Testis (tissue), 3 donors: Measurements from ENCODE around the gene SGPL1. TPM values are rescaled to one million over a fixed set of nuclear protein-coding genes. Genes with fewer than 3 reads are reported as not detected.

Experiments
- DNase-seq: peaks from one replicate; pipeline ENCODE4 v3.0.0-alpha.2; 2019
- H3K27ac ChIP-seq, 2 donors: fragments of 200-600 bp; sonication (generic); one replicate each; pipeline ENCODE4 v1.5.1; 2019
- H3K27me3 ChIP-seq: fragments of 200-600 bp; sonication (generic); one replicate; pipeline ENCODE4 v1.5.1; 2019
- H3K36me3 ChIP-seq: fragments of 200-600 bp; sonication (generic); one replicate; pipeline ENCODE4 v1.5.1; 2017; ENCODE audit warnings: low read depth; ENCODE audit errors: missing control alignments
- H3K4me1 ChIP-seq: fragments of 200-600 bp; sonication (generic); one replicate; pipeline ENCODE4 v1.5.1; 2019
- H3K4me3 ChIP-seq, 2 donors: fragments of 200-600 bp; sonication (generic); one replicate each; pipeline ENCODE4 v1.5.1; 2017 to 2019
- H3K9me3 ChIP-seq: fragments of 200-600 bp; sonication (generic); one replicate; pipeline ENCODE4 v1.5.1; 2017
- POLR2A ChIP-seq: fragments of 450-650 bp; IDR thresholded peaks from one replicate; pipeline ENCODE4 v1.6.1; 2017; ENCODE audit warnings: antibody characterized with exemption, mild to moderate bottlenecking, moderate library complexity
- WGBS, 2 donors: methylation state at CpG; one replicate each; pipeline ENCODE4 v1.1.5; 2018; 5-methylcytosine and 5-hydroxymethylcytosine counted together
- intact Hi-C: fragments of 100-400 bp; cut with DNase I; formaldehyde crosslinking; loops from one replicate; pipeline ENCODE4 v1.15.1; 2023; ENCODE audit warnings: low total_unique reads
- polyA plus RNA-seq: library from polyadenylated mRNA; stranded (reverse); fragments of 350-450 nt; fragmentation: Illumina TruSeq; extraction: RNeasy Lipid Tissue Mini Kit (QIAGEN cat#74804); gene quantifications from one replicate; pipeline ENCODE4 v1.2.3, GENCODE V29; 2014; ENCODE audit warnings: low read depth, low replicate concordance; ENCODE audit not compliant: insufficient read depth
- total RNA-seq, 2 donors: library from RNA; depleted of rRNA; stranded (reverse); fragments of >200 nt; gene quantifications; one replicate each; pipeline ENCODE4 v1.2.3, GENCODE V29; 2016
- TF ChIP-seq, protein P1 (sequence below), 3 experiments: fragments of 450-650 bp in 2 of 3; fragments of 200-600 bp in 1 of 3; sonication (generic) in 1 of 3; IDR thresholded peaks; one replicate each; pipeline ENCODE4 v1.5.1; 2016 to 2019; ENCODE audit warnings: antibody characterized with exemption in 3 of 3, mild to moderate bottlenecking in 2 of 3, moderate library complexity in 1 of 3

The SGPL1 gene
- total and polyA plus RNA-seq, 3 donors from 2014 or later: 38.5 to 70.1 (median 64.2) TPM

DNA sequence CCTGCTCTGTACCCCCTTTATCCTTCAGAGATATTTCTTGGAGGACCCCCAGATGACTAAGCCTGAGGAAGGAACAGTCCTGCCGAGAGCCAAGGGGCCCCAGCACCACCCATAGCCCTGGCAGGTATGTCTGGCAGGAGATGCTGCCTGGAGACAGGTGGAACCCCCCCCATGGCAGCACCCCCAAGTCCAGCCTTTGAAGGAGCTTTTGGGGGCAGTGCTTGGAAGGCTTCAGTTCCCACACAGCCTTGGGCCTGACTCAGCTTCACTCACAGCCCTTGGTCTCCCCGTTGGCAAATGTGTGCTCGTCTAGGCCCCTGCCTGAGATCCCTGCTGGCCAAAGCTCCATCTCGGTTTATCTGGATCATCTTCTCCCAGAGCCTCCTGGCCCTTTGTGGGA, 95.6 kb downstream of the SGPL1 start:
- 90 to 100% methylated on average over 3 to 4 of the region's 4 CpGs for WGBS, 2 donors
- no peaks in the 10 kb centered on the region for H3K9me3 ChIP-seq
- no peaks in the 10 kb centered on the region for H3K27me3 ChIP-seq
- no peaks in the 10 kb centered on the region for H3K4me1 ChIP-seq
- H3K36me3 ChIP-seq: no peaks in the 10 kb centered on the region
- no peak overlapping the region for H3K4me3 ChIP-seq
- no peak for DNase-seq
- H3K27ac ChIP-seq: no peak overlapping the region
- TF ChIP-seq, protein P1, sequence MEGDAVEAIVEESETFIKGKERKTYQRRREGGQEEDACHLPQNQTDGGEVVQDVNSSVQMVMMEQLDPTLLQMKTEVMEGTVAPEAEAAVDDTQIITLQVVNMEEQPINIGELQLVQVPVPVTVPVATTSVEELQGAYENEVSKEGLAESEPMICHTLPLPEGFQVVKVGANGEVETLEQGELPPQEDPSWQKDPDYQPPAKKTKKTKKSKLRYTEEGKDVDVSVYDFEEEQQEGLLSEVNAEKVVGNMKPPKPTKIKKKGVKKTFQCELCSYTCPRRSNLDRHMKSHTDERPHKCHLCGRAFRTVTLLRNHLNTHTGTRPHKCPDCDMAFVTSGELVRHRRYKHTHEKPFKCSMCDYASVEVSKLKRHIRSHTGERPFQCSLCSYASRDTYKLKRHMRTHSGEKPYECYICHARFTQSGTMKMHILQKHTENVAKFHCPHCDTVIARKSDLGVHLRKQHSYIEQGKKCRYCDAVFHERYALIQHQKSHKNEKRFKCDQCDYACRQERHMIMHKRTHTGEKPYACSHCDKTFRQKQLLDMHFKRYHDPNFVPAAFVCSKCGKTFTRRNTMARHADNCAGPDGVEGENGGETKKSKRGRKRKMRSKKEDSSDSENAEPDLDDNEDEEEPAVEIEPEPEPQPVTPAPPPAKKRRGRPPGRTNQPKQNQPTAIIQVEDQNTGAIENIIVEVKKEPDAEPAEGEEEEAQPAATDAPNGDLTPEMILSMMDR (IDR thresholded peaks at IDR 0.05): no peak
- TF ChIP-seq POLR2A: no peak
- intact Hi-C loops: no loop called here

DNA sequence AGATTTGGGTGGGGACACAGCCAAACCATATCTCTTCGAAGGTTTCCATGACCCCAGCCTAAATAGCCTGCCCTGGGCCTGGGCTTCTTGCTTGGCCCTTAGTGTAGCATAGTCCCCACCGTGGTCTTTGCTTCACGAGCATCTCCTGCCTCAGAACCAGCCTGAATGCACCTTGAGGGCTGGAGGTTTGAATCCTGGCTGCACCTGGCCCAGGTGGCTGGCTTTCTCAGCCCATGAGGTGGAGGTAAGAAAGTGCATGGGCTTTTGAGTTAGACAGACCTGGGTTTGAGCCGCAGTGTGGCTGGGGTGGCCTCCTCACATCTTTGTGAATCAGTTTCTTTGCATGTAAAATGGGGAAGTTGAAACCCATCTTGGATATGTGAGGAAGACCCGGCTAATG, 96.8 kb downstream of the SGPL1 start:
- no peak for TF ChIP-seq POLR2A
- TF ChIP-seq, protein P1 (IDR thresholded peaks at IDR 0.05): no peak
- 89 to 96% methylated on average over 4 to 5 of the region's 5 CpGs for WGBS, 2 donors
- intact Hi-C loops: no loop called here
- Histone ChIP-seq H3K36me3 (no peaks in the 10 kb centered on the region), H3K27me3 (no peaks in the 10 kb centered on the region), H3K27ac (no peak overlapping the region), H3K9me3 (no peaks in the 10 kb centered on the region), H3K4me1 (no peaks in the 10 kb centered on the region), H3K4me3 (no peak overlapping the region)
- DNase-seq: no peak

DNA sequence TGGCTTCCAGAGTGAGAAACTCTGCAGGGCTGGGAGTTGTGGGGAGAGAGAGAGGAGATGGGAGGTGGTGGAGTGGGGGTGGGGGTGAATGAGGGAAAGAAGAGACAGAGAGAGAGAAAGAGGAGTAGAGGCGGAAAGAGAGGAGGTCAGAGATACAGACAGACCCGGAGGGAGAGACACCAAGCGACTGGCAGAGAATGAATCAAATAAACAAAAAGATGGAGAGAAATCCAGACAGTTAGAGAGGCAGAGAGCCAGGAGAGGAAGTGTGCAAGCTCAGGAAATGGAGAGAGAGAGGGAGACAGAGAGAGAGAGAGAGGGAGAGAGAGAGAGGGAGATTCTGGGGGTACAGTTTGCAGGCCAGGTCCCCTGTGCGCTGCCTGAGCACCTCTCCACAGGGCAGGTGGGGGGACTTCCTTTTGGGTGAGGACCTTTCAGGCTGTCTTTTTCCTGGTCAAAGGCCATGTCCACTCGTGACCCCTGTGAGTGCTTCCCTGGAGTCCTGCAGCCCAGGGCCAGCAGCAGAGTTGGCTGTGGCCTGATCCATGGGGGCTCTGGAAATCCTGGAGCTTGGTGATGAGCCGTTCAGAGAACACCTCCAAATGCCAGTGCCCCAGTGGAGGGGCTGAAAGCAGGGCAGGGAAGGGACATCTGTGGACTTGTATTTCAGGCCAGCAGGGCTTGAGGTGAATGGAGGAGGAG, 97.6 kb downstream of the SGPL1 start:
- no peak overlapping the region for H3K27ac ChIP-seq
- H3K27me3 ChIP-seq: no peaks in the 10 kb centered on the region
- intact Hi-C loops: no loop called here
- H3K36me3 ChIP-seq: no peaks in the 10 kb centered on the region
- no peaks in the 10 kb centered on the region for H3K4me1 ChIP-seq
- no peak for DNase-seq
- TF ChIP-seq POLR2A: no peak
- TF ChIP-seq, protein P1 (IDR thresholded peaks at IDR 0.05): no peak
- WGBS, 2 donors: 71 to 74% methylated on average over 5 to 6 of the region's 6 CpGs
- H3K4me3 ChIP-seq: no peak overlapping the region
- H3K9me3 ChIP-seq: no peaks in the 10 kb centered on the region

DNA sequence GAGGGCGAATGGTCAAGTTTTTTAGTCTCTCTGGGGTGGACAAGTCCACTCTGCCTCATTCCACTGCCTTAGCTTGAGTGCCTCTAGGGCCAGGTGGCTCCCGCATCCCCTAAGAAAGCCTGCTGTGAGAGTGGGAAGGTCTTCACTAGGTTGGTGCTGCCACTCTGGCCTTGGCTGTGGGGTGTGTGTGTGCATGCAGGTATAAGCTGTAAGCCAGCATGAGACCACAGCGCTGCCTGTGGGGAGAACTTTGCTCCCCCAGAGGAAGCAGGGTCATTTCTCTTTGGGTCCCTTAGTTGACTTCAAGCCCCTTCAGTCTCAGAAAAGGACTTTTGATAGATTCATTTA, 98.1 kb downstream of the SGPL1 start:
- intact Hi-C loops: no loop called here
- no peak overlapping the region for H3K4me3 ChIP-seq
- 92 to 93% methylated on average over 2 to 3 of the region's 3 CpGs for WGBS, 2 donors
- no peaks in the 10 kb centered on the region for H3K27me3 ChIP-seq
- no peak for DNase-seq
- no peaks in the 10 kb centered on the region for H3K9me3 ChIP-seq
- no peak overlapping the region for H3K27ac ChIP-seq
- H3K4me1 ChIP-seq: no peaks in the 10 kb centered on the region
- H3K36me3 ChIP-seq: no peaks in the 10 kb centered on the region
- TF ChIP-seq, protein P1 (IDR thresholded peaks at IDR 0.05): no peak
- TF ChIP-seq POLR2A: no peak

DNA sequence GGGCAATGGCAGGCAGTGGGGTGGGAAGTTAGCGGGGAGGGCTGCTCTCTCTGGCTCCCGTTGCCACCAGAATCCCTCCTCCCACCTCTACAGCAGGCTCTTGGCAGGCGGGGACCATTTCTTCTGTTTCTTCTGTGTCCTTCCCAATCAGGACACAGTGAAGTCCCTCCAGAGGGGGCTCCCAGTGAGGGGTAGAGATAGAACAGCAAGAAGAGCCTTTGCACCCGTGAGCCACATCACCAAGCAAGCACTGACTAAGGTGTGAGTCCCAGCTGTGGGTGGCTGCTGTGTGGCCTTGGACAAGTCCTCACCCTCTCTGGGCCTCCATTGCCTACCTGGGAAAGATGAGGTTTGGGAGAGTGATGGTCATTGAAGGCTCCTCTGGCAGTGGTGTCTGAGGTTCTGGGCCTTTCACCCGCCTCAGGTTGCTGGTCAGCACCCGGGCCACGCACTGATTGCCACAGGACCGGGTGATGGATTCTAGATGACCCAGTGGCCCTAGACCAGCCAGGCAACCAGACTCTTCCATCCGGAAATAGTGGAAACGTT, 98.6 kb downstream of the SGPL1 start:
- intact Hi-C loops: no loop called here
- H3K27me3 ChIP-seq: no peaks in the 10 kb centered on the region
- no peaks in the 10 kb centered on the region for H3K36me3 ChIP-seq
- no peak overlapping the region for H3K27ac ChIP-seq
- no peaks in the 10 kb centered on the region for H3K4me1 ChIP-seq
- WGBS, 2 donors: 75 to 85% methylated on average over 3 to 10 of the region's 10 CpGs
- DNase-seq: no peak
- no peak for TF ChIP-seq POLR2A
- TF ChIP-seq, protein P1 (IDR thresholded peaks at IDR 0.05): no peak
- no peaks in the 10 kb centered on the region for H3K9me3 ChIP-seq
- no peak overlapping the region for H3K4me3 ChIP-seq
